Cardiac muscle cell (in vitro differentiated cells and primary cell): Measurements from ENCODE around the gene TRMT44. TPM values are rescaled to one million over a fixed set of nuclear protein-coding genes. Genes with fewer than 3 reads are reported as not detected.

Experiments used
- DNase-seq, 2 donors: peaks; one replicate each; pipeline versions ENCODE4 v3.0.0 to v3.0.0-alpha.2; 2010 to 2017; ENCODE audit warnings: low read depth in 1 of 2, low spot score in 1 of 2
- H3K27ac ChIP-seq: fragments of 200-600 bp; sonication (generic); 2 replicates; pipeline ENCODE4 v1.5.1; 2016
- H3K27me3 ChIP-seq: fragments of 200-600 bp; sonication (generic); 2 replicates; pipeline ENCODE4 v1.6.0; 2016; ENCODE audit warnings: control low read depth
- H3K36me3 ChIP-seq: fragments of 200-600 bp; sonication (generic); 2 replicates; pipeline ENCODE4 v1.5.1; 2016; ENCODE audit warnings: control low read depth
- H3K4me1 ChIP-seq: fragments of 200-600 bp; sonication (generic); 2 replicates; pipeline ENCODE4 v1.8.1; 2017; ENCODE audit warnings: low read depth, mild to moderate bottlenecking, mixed run types
- H3K4me3 ChIP-seq: fragments of 200-600 bp; sonication (generic); 2 replicates; pipeline ENCODE4 v1.5.1; 2016; ENCODE audit warnings: mild to moderate bottlenecking
- H3K9me3 ChIP-seq: fragments of 200-600 bp; sonication (generic); 2 replicates; pipeline ENCODE4 v1.5.1; 2017; ENCODE audit warnings: low read depth, mild to moderate bottlenecking, control low read depth
- CTCF ChIP-seq: IDR thresholded peaks from 2 replicates; pipeline ENCODE4 v1.5.1; 2012; ENCODE audit warnings: low read depth, mild to moderate bottlenecking, low read length
- polyA plus RNA-seq: library from polyadenylated mRNA; unstranded; fragments of >200 nt; fragmentation: Nextera tagmentation; extraction: Ambion mirVana; gene quantifications from 2 replicates; pipeline ENCODE4 v1.2.1, GENCODE V29; 2016
- total RNA-seq: library from RNA; depleted of rRNA; stranded (reverse); fragments of >200 nt; gene quantifications from 2 replicates; pipeline ENCODE4 v1.2.3, GENCODE V29; 2016

Gene TRMT44
- total and polyA plus RNA-seq, 2 experiments from 2014 or later: 20.6 to 66.9 TPM

DNA sequence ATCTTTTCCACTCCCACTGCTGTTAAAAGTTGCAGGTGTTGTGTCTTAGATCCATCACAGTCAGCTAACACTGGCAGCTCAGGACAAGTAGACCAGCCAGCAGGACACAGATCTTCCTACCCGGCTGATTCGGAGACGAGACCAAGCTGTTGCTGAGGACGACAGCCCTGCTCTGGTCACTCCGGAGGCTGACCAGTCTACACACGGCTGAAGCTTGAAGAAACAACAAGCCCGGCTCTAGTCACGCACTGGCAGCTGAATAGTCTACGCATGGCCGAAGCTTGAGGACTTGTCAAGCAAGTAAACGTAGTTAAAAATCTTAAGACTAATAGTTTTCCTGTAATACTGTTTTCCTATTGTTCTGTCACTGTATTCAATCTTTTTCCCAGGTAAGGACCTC lies 1.8 kb upstream of the TRMT44 start:
- no peak for TF ChIP-seq CTCF
- Histone ChIP-seq H3K36me3 (no peaks in the 10 kb centered on the region), H3K9me3 (no peaks in the 10 kb centered on the region), H3K27me3 (no peaks in the 10 kb centered on the region), H3K4me3 (no peak overlapping the region), H3K27ac (peak overlapping the region; percentile 91), H3K4me1 (peaks cover 66% of the 10 kb centered on the region)
- DNase-seq: no peak

GRCh38 chr4:8439168-8439567 lies 1.4 kb upstream of the TRMT44 start:
- no peak for TF ChIP-seq CTCF
- Histone ChIP-seq H3K36me3 (no peaks in the 10 kb centered on the region), H3K27me3 (no peaks in the 10 kb centered on the region), H3K4me1 (peaks cover 65% of the 10 kb centered on the region), H3K4me3 (no peak overlapping the region), H3K27ac (peak overlapping the region; percentile 91), H3K9me3 (no peaks in the 10 kb centered on the region)
- DNase-seq: no peak

DNA sequence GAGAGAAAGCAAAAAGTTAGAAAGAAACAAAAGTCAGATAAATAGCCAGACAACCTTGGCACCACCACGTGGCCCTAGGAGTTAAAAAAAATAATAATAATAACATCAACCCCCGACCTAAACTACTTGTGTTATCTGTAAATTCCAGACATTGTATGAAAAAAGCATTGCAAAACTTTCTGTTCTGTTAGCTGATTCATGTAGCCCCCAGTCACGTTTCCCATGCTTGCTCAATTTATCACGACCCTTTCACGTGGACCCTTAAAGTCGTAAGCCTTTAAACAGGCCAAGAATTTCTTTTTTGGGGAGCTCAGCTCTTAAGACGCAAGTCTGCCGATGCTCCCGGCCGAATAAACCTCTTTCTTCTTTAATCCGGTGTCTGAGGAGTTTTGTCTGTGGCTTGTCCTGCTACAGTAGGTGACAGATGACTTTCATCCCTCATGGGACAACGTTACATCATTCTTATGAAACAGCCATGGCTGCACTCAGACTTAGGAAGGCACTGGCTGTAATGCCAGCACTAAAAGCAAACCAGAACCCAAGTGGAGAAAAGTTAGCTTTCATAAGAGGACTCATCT lies 574 bp upstream of the TRMT44 start:
- H3K36me3 ChIP-seq: no peaks in the 10 kb centered on the region
- TF ChIP-seq CTCF: no peak
- peak overlapping the region; percentile 91 for H3K27ac ChIP-seq
- peak in 1 of 2 donors; percentile 47 for DNase-seq
- peak overlapping the region; percentile 95 for H3K4me3 ChIP-seq
- H3K9me3 ChIP-seq: no peaks in the 10 kb centered on the region
- peaks cover 57% of the 10 kb centered on the region for H3K4me1 ChIP-seq
- no peaks in the 10 kb centered on the region for H3K27me3 ChIP-seq

- no peaks in the 10 kb centered on the region for H3K9me3 ChIP-seq
- no peaks in the 10 kb centered on the region for H3K36me3 ChIP-seq
- H3K4me1 ChIP-seq: peaks cover 43% of the 10 kb centered on the region
- H3K27ac ChIP-seq: no peak overlapping the region
- H3K4me3 ChIP-seq: peak overlapping the region; percentile 95
- DNase-seq: no peak
- TF ChIP-seq CTCF: no peak
- no peaks in the 10 kb centered on the region for H3K27me3 ChIP-seq
Measured at GRCh38 chr4:8441499-8442091, 1.0 kb downstream of the TRMT44 start.

DNA sequence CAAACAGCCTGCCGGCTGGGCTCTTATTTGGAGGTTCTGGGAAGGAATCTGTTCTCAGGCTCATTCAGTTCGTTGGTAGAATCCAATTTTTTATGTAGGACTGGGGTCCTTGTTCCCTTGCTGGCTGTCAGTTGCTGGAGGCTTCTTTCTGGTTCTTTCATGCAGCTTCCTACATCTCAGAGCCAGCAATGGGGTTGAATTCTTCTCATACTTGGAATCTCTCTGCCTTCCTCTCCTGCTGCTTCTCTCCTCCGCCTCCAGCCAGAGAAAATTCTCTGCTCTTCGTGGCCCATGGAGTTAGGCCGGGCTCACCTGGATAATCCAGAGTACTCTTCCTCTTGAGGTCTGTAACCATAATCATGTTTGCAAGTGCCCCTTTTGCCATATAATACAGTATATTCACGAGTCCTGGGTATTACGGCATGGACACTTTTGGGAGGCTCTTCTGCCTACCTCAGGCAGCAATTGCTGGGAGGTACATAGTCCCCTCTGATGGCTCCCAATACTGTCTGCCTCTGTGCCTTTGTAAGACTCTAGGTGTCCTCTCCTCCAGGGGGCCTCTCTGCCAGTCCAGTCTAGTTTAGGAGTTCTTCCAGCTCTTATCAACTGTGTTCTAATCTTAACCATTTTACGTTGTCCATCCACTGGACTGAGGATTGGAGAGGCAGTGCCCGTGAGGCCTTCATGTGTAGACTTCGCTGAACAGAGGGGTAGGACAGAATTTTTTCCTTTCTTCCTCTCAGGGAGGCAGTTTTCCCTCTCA lies 2.2 kb downstream of the TRMT44 start:
- Histone ChIP-seq H3K27me3 (no peaks in the 10 kb centered on the region), H3K4me1 (peaks cover 31% of the 10 kb centered on the region), H3K27ac (peak overlapping the region; percentile 47), H3K36me3 (peaks cover 6% of the 10 kb centered on the region), H3K4me3 (peak overlapping the region; percentile 95), H3K9me3 (no peaks in the 10 kb centered on the region)
- DNase-seq: no peak
- no peak for TF ChIP-seq CTCF
